Activated CD8-positive, alpha-beta memory T cell treated with anti-CD3 and anti-CD28 coated beads for 48 hours (primary cell): ENCODE measurements around the gene GPSM1.

Source experiments
- DNase-seq, 3 experiments: peaks; one replicate each; pipeline ENCODE4 v3.0.0-alpha.2; 2020; ENCODE audit warnings: low read depth in 2 of 3, low spot score in 2 of 3

The GPSM1 gene

DNA sequence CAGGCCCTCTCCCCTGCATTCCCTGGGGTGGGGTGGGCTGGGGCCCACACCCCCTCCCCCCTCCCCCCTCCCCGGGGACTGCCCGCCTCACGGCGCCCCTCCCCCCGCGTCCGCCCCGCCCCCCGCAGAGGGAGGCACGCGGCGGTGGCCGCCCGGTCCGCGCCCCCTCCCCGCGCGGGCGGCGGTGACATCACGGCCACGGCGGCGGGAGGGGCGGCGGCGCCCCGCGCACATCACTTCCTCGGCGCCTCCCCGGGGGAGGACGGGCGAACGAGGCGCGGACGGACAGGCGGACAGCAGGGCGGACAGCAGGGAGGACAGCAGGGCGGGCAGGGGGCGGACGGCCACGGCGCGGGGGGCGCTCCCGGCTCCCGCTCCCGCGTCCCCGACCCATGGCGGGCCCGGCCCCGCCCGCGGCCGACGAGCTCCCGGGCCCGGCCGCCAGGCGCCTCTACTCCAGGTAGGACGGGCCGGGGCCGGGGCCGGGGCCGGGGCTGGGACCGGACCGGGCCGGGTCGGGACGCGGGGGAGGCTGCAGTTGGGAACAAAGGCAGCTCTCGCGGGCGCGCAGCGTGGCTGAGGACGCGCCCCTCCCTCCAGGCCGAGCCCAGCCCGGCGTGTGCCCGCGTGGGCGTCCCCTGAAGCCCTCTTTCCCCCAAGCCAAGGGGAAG lies at the start of gene GPSM1:
TSS of gene GPSM1 (plus strand) at position 236 of the 671 bp plus-strand sequence. CDS start at position 393, 157 bp downstream.
- no peak for DNase-seq

DNA sequence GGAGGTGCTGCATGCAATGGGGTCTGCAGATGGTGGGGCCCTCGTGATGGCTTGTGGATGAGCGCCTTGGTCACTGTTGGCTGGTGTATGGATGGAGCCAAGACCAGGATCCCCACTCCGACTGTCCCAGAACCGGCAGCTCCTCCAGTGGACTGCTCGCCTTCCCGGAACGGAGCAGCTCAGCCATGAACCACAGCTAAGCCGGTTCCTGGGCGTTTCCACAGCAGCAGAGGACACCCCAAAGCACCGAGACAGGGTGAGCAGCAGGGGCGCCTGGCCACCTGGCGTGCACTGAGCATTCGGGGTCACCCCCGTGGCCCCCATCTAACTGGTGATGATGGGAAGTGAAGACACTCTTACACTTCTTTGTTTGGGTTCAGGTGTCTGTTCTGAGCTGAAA lies 49.6 kb upstream of the GPSM1 start:
- no peak for DNase-seq

DNA sequence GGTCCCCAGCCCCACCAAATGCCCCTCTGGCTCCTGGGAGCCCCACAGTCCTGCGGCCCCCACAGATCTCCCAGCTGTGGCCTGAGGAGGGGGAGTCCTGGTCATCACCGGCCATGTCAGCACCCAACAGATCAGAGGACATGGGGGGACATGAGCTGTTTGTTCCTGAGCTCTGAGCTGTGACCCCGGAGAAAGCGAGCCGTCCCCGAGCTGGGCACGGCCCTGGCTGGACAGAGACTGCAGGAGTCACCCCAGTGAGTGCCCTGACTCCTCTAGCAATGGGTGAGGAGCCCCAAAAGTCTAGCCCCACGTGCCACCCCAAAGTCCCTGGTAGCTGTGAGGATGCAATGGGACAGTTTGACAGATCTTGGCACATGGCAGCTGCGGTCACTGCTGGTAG lies 49.1 kb upstream of the GPSM1 start:
- DNase-seq, result no peak

GRCh38 chr9:136278894-136279293 lies 48.4 kb upstream of the GPSM1 start:
- no peak for DNase-seq

DNA sequence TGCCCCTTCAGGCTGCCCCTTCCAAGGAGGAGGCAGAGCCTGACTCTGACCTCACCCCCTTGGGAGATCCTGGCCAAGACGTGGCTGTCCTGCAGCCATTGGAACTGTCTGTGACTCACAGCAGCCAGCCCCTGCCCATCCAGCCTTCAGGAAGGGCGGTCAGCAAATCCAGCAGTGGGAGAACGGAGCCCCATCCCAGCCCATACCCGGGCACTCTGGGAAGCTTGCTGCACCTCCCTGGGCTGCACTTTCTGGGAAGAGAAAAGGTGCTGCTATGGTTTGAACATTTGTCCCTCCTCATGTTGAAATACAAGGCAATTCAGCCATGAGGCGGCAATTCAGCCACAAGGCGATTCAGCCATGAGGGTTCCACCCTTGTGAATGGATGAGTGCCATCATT lies 47.9 kb upstream of the GPSM1 start:
- DNase-seq, result no peak

DNA sequence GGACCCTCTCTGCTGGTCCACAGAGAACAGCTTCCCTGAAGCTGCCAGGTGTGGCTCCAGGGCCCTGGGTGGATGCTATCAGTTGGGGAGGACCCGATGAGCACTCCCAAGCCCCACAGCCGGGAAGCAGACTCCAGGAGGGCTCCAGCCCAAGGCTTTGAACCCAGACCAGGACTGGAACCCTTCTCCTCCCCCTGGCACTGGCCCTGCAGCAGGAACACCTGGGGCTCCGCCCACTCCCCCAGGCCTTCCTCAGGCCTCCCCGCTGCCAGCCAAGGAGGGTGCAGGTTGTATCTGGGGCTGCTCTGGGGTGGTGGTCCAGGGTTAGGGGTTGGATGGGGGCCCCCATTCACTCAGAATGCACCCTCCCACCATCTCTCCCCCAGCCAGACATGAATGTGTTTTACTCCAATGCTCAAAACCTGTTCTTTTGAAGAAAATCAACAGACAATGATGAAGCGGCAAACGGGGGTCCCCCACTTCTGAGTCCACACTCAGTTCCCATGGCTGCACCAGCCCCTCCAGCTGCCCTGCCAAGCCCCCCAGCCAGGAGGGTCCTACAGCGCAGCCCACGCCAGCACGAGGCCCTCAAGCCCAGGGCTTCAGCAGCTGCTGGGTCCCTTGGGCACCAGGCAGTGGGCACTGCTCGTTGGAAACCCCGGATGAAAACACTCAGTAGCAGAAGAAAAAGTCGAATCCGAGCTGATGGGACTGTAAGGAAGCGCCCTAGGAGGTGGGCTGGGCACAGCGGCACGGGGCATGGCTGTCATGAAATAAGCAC lies 46.6 kb upstream of the GPSM1 start:
- no peak for DNase-seq

GRCh38 chr9:136281421-136282271 lies 45.7 kb upstream of the GPSM1 start:
- DNase-seq, result no peak

DNA sequence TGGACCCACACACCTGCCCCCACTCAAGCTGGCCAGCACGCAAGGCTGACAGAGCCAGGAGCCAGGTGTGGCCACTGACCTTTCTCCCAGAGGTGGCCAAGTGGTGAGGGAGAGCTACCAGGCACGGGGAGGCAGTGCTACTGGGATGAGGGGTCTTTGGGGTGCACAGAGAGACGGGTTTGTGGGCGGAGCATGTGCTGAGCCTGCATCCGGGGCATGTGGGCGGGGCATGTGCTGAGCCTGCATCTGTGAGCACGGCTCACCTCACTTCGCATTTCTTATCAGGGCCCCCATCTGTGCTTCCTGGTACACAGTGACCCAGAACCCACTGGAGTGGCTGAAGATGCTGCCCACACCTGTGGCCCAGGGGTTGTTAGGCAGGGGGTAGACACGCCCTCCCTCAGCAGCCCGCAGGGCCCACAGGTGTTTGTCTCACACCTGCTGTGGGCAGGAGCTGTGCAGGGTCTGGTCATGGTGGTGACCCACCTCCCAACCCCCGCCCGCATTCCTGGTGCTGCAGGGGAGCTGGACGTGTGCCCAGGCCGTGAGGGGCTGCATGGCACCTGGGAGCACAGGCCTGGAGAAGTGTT lies 45.0 kb upstream of the GPSM1 start:
- DNase-seq, result no peak

GRCh38 chr9:136283291-136284235 lies 43.8 kb upstream of the GPSM1 start:
- peak; percentile 44 to 65 (median 46) for DNase-seq

DNA sequence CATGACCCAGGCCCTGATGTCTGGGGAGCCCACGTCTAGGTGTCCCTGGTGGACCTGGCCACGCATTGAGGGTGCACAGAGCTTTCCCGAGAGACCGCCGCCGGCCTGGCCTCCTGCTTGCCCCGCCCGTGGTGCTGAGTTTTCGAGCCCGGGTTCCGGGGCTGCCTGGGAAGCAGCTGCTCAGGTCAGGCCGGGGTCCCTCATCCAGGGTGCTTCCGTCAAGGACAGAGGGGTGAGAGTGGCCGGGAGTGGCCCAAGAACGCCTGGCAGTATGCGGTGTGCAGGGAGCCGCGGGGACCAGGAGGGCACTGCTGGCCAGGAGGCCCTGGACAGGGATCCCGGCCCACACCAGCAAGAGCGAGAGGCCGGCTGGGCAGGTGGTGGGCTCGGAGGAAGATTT lies 43.0 kb upstream of the GPSM1 start:
- DNase-seq, result no peak

- DNase-seq, result no peak
Observed at GRCh38 chr9:136284951-136285350, 42.4 kb upstream of the GPSM1 start.

DNA sequence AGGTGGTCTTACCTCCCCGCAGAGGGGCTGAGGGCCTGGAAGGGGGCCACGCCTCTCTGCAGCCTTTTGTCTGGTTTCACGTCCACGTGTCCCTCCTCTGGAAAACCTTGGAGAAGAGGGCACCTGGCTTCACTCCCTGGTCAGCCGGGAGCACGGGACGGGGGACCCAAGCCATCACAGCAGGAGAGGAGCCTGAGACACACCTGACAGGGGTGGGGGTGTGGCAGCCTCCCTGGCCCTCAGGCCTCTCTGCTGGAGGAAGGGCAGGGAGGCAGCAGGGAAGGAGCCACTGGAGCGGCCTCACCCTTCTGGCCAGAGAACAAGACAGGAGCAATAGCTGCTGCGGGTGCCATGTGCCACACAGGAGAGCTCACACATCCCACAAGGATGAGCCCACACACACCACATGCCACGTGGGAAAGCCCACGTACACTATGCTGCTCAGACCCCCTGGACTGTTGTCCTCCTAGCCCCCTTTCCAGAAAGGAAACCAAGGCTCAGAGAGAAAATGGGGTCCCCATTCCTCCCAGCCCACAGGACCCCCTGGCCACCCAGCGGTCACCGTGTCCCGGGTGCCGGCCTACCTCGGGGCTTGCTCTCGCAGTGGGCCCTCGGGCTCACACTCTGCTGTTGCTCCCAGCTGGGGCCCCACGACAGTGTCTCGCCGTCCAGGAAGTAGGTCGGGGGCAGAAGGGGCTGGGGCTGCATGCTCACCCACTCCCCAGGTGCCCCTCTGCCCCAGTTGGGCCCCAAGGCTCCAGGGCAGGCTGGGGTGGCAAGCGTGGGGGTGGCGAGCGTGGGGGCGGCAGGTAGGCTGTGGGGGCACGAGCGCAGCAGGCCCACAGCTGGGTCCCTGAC lies 41.6 kb upstream of the GPSM1 start:
- no peak for DNase-seq

DNA sequence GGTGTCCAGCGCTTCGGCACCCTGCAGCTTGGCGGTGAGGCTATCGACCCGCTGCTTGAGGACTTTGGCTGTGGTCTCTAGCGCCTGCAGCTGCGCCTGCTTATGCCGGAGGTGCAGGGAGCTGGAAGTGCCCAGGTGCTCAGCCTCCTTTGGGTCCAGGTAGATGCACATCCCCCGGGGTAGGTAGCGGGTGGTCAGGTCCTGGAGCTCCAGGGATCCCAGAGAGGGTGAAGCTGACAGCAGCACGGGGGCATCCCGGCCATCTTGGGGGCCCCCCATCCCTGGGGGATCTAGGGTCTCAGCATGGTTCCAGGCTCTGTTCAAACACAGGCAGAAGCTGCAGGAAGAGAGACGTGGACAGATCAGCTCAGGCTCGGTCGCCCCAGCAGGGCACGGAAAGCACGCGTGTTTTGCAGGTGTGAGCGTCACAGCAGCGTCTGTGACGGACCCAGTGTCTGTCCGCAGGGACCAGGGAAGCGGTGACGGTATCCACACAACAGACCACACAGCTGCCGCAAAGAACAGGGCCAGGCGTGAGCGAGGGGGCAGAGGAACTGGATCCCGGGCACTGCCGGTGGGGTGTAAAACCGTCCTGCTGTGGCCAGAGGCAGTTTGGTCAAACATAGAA lies 40.9 kb upstream of the GPSM1 start:
- DNase-seq, result no peak

- DNase-seq, result no peak
Observed at GRCh38 chr9:136286987-136287379, 40.4 kb upstream of the GPSM1 start.

- DNase-seq, result no peak
Observed at GRCh38 chr9:136287960-136288753, 39.2 kb upstream of the GPSM1 start.

DNA sequence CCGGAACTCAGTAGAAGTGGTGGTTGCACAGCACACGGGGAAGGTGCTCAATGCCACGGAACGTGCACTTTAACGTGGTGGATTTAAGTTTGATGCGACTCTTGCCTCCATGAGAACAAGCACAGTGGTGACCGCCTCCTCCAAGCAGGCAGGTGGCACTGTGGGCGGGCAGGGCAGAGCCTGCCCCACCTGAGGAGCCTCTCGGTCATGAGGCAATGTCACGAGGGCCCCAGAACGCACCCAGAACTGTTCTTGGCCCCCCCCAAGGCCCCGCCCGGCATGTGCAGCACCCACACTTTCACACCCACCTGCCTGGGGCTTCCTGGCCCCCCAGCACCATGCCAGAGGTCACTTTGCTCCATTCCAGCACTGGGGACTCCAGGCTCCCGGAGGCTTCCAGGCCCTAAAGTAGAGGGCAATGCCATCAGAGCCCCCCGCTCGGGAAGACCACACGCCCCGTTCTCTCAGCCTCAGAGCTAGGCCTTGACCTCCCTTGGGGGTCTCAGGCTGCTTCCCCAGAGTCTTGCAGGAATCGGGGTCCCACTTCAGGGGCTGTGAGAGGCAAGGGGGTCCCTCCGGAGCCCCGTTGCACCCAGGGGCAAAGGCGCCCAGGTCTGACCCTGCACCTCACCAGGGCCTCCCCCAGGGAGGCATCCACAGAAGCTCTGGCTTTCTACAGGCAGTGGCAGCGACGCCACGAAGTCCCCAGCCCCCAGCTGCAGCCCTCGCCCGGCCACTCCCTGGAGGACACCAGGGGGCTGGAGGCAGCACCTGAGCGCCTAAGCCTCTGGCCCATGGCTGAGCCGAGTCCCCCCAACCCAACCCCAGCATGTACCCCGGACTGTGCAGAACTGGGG lies 37.5 kb upstream of the GPSM1 start:
- no peak for DNase-seq

GRCh38 chr9:136290508-136291000 lies 36.8 kb upstream of the GPSM1 start:
- no peak for DNase-seq
